IMR-90 (cell line): ENCODE data around the gene SH3TC1. TPM values are rescaled to one million over a fixed set of nuclear protein-coding genes. Genes with fewer than 3 reads are reported as not detected.

Source experiments
- ATAC-seq: fragments of 200-7000 bp; cut with Tn5 transposase; 2 replicates; pipeline ENCODE4 v1.9.1; 2020; ENCODE audit warnings: low read depth, mild to moderate bottlenecking, moderate library complexity
- BruUV-seq: library from RNA; stranded (reverse); fragments of 400-500 nt; replicated peaks from 2 replicates; lab custom pipeline; 2021; lab: Mats Ljungman, UMichigan
- CTCF ChIA-PET: fragments of 300-600 bp; formaldehyde crosslinking; extraction: SDS; loops from one replicate; lab custom pipeline; 2021; ENCODE audit warnings: antibody characterized with exemption; lab: Yijun Ruan, JAX
- POLR2A ChIA-PET: fragments of 300-600 bp; sonication (Branson Sonifier 250); formaldehyde crosslinking; loops from one replicate; lab custom pipeline; 2022; ENCODE audit warnings: antibody characterized with exemption; ENCODE audit not compliant: unreplicated experiment; lab: Charles Lee
- DNase-seq: peaks from one replicate; pipeline ENCODE4 v3.0.0; 2013
- H2AFZ ChIP-seq: replicated peaks from 2 replicates; pipeline ENCODE3; 2013; ENCODE audit warnings: low read length, mild to moderate bottlenecking; ENCODE audit not compliant: poor library complexity
- H2AK5ac ChIP-seq: 2 replicates; pipeline ENCODE4 v1.6.1; 2013; ENCODE audit warnings: low read depth, low read length, inconsistent platforms
- H2AK9ac ChIP-seq: replicated peaks from 2 replicates; pipeline ENCODE3; 2013; ENCODE audit warnings: mild to moderate bottlenecking, low read depth, low read length, moderate library complexity; ENCODE audit not compliant: poor library complexity
- H2BK120ac ChIP-seq: 2 replicates; pipeline ENCODE4 v1.6.1; 2013; ENCODE audit warnings: low read depth, low read length, inconsistent platforms
- H2BK15ac ChIP-seq: 3 replicates; pipeline ENCODE4 v1.6.1; 2013; ENCODE audit warnings: low read depth, low read length, inconsistent platforms
- H2BK20ac ChIP-seq: 2 replicates; pipeline ENCODE4 v1.6.1; 2013; ENCODE audit warnings: low read depth, mild to moderate bottlenecking, inconsistent platforms, low read length, moderate library complexity
- H2BK5ac ChIP-seq: 2 replicates; pipeline ENCODE4 v1.6.1; 2013; ENCODE audit warnings: mild to moderate bottlenecking, low read depth, low read length, inconsistent platforms; ENCODE audit not compliant: poor library complexity, severe bottlenecking
- H3K14ac ChIP-seq: replicated peaks from 2 replicates; pipeline ENCODE4 v1.6.1; 2013; ENCODE audit warnings: low read depth, low read length, inconsistent platforms
- H3K18ac ChIP-seq: 2 replicates; pipeline ENCODE4 v1.6.1; 2013; ENCODE audit warnings: low read depth, low read length, control low read depth
- H3K23ac ChIP-seq: 2 replicates; pipeline ENCODE4 v1.6.1; 2013; ENCODE audit warnings: low read depth, low read length, inconsistent platforms
- H3K27ac ChIP-seq: 2 replicates; pipeline ENCODE4 v1.5.1; 2013; ENCODE audit warnings: mild to moderate bottlenecking, control low read depth, low read length; ENCODE audit not compliant: insufficient read depth
- H3K27me3 ChIP-seq: 2 replicates; pipeline ENCODE4 v1.6.1; 2013; ENCODE audit warnings: low read length; ENCODE audit not compliant: control insufficient read depth, insufficient read depth
- H3K36me3 ChIP-seq: 2 replicates; pipeline ENCODE4 v1.6.1; 2013; ENCODE audit warnings: low read length, mixed read lengths; ENCODE audit not compliant: control insufficient read depth, insufficient read depth
- H3K4ac ChIP-seq: 2 replicates; pipeline ENCODE4 v1.6.1; 2013; ENCODE audit warnings: low read depth, low read length, inconsistent platforms
- H3K4me1 ChIP-seq: 2 replicates; pipeline ENCODE4 v1.6.1; 2013; ENCODE audit warnings: low read length, mixed read lengths; ENCODE audit not compliant: control insufficient read depth, insufficient read depth
- H3K4me2 ChIP-seq: 2 replicates; pipeline ENCODE4 v1.6.1; 2013; ENCODE audit warnings: low read depth, mild to moderate bottlenecking, control low read depth, low read length, moderate library complexity
- H3K4me3 ChIP-seq: 2 replicates; pipeline ENCODE4 v1.5.1; 2013; ENCODE audit warnings: low read depth, mild to moderate bottlenecking, control low read depth, low read length, moderate library complexity; ENCODE audit not compliant: insufficient read depth
- H3K56ac ChIP-seq: 2 replicates; pipeline ENCODE4 v1.6.1; 2013; ENCODE audit warnings: low read length, inconsistent platforms; ENCODE audit not compliant: insufficient read depth; ENCODE audit errors: extremely low read depth
- H3K79me1 ChIP-seq, 2 experiments: 2 replicates each; pipeline ENCODE4 v1.6.1; 2013; ENCODE audit warnings: low read length in 2 of 2, inconsistent platforms in 1 of 2, low read depth in 1 of 2
- H3K9ac ChIP-seq: 2 replicates; pipeline ENCODE4 v1.6.1; 2013; ENCODE audit warnings: low read depth, low read length, control low read depth
- H3K9me1 ChIP-seq: 2 replicates; pipeline ENCODE4 v1.6.1; 2013; ENCODE audit warnings: low read length, inconsistent platforms; ENCODE audit not compliant: insufficient read depth
- H3K9me3 ChIP-seq: 2 replicates; pipeline ENCODE4 v1.6.1; 2013; ENCODE audit warnings: low read length; ENCODE audit not compliant: control insufficient read depth, insufficient read depth
- H4K20me1 ChIP-seq: 2 replicates; pipeline ENCODE4 v1.6.1; 2013; ENCODE audit warnings: low read length, inconsistent platforms; ENCODE audit not compliant: insufficient read depth
- H4K5ac ChIP-seq: 2 replicates; pipeline ENCODE4 v1.6.1; 2013; ENCODE audit warnings: mild to moderate bottlenecking, low read depth, low read length, control low read depth
- H4K8ac ChIP-seq, 2 experiments: 2 replicates each; pipeline ENCODE4 v1.6.1; 2013; ENCODE audit warnings: low read depth in 2 of 2, low read length in 2 of 2, control low read depth in 1 of 2, inconsistent platforms in 1 of 2
- H4K91ac ChIP-seq: 2 replicates; pipeline ENCODE4 v1.6.1; 2013; ENCODE audit warnings: low read depth, low read length, inconsistent platforms; ENCODE audit not compliant: insufficient read depth
- BHLHE40 ChIP-seq: fragments of 150-350 bp; IDR thresholded peaks from 2 replicates; pipeline ENCODE4 v1.6.1; 2016; ENCODE audit warnings: mild to moderate bottlenecking, low read depth, low read length
- CEBPB ChIP-seq: IDR thresholded peaks from 2 replicates; pipeline ENCODE4 v1.6.1; 2012; ENCODE audit warnings: low read depth, low read length, improper control_type of control experiment
- CHD1 ChIP-seq: IDR thresholded peaks from 2 replicates; pipeline ENCODE4 v1.6.1; 2012; ENCODE audit warnings: low read depth, low read length, improper control_type of control experiment
- CTCF ChIP-seq: conservative IDR thresholded peaks from 2 replicates; pipeline ENCODE4 v1.5.1; 2012; ENCODE audit warnings: mild to moderate bottlenecking, low read depth, low read length, improper control_type of control experiment
- ELK1 ChIP-seq: fragments of 150-350 bp; IDR thresholded peaks from 2 replicates; pipeline ENCODE4 v1.6.1; 2016; ENCODE audit warnings: low read depth, mild to moderate bottlenecking, low read length, moderate library complexity, borderline replicate concordance
- FOS ChIP-seq: fragments of 150-350 bp; IDR thresholded peaks from 2 replicates; pipeline ENCODE4 v1.6.1; 2016; ENCODE audit warnings: low read depth, low read length
- MAZ ChIP-seq: IDR thresholded peaks from 2 replicates; pipeline ENCODE4 v1.6.1; 2012; ENCODE audit warnings: low read depth, mild to moderate bottlenecking, low read length, improper control_type of control experiment, moderate library complexity, borderline replicate concordance
- MXI1 ChIP-seq: IDR thresholded peaks from 2 replicates; pipeline ENCODE4 v1.6.1; 2012; ENCODE audit warnings: low read depth, mild to moderate bottlenecking, low read length, moderate library complexity, borderline replicate concordance
- NFE2L2 ChIP-seq: fragments of 150-350 bp; IDR thresholded peaks from 2 replicates; pipeline ENCODE4 v1.6.1; 2016; ENCODE audit warnings: low read depth, mild to moderate bottlenecking, low read length
- POLR2A ChIP-seq: IDR thresholded peaks from 2 replicates; pipeline ENCODE4 v1.6.1; 2012; ENCODE audit warnings: mild to moderate bottlenecking, low read depth, low read length
- RCOR1 ChIP-seq: IDR thresholded peaks from 2 replicates; pipeline ENCODE4 v1.6.1; 2012; ENCODE audit warnings: mild to moderate bottlenecking, low read length, improper control_type of control experiment; ENCODE audit not compliant: insufficient replicate concordance
- RFX5 ChIP-seq: IDR thresholded peaks from 2 replicates; pipeline ENCODE4 v1.8.0; 2012; ENCODE audit warnings: low read depth, mild to moderate bottlenecking, low read length, moderate library complexity
- SMC3 ChIP-seq: fragments of 150-350 bp; IDR thresholded peaks from 2 replicates; pipeline ENCODE4 v1.6.1; 2016; ENCODE audit warnings: low read depth, mild to moderate bottlenecking, antibody characterized with exemption, low read length, moderate library complexity
- USF2 ChIP-seq: fragments of 150-350 bp; IDR thresholded peaks from 2 replicates; pipeline ENCODE4 v1.6.1; 2017; ENCODE audit warnings: mild to moderate bottlenecking, antibody characterized with exemption, low read length, low read depth
- WGBS, 2 experiments: methylation state at CpG; one replicate each; pipeline versions ENCODE4 v1.1.5 to v1.1.7; 2013; ENCODE audit warnings: missing lambda C conversion rate in 2 of 2; ENCODE audit not compliant: insufficient read length in 1 of 2; ENCODE audit errors: extremely low coverage in 2 of 2; 5-methylcytosine and 5-hydroxymethylcytosine counted together
- dilution Hi-C: fragments of 300-500 bp; cut with HindIII; formaldehyde crosslinking; loops from one replicate; pipeline ENCODE4 v1.14.3; 2018; ENCODE audit warnings: low sequenced_read_pairs; ENCODE audit not compliant: unreplicated experiment
- in situ Hi-C: fragments of 300-500 bp; cut with MboI; formaldehyde crosslinking; loops from 3 replicates; pipeline ENCODE4 v1.14.3; 2019; ENCODE audit warnings: low sequenced_read_pairs, inconsistent platforms, mixed read lengths
- intact Hi-C: fragments of 100-400 bp; cut with micrococcal nuclease; formaldehyde crosslinking; loops from 2 replicates; pipeline ENCODE4 v1.10.0; 2022
- polyA plus RNA-seq, 3 experiments: library from polyadenylated mRNA; depleted of rRNA; stranded (reverse); fragments of >200 nt; gene quantifications; 2 replicates each; pipeline ENCODE4 v1.2.3, GENCODE V29; 2012; ENCODE audit warnings: low replicate concordance in 1 of 3
- total RNA-seq: library from RNA; depleted of rRNA; stranded (reverse); fragments of >200 nt; gene quantifications from 2 replicates; pipeline ENCODE4 v1.2.3, GENCODE V29; 2012

Gene SH3TC1
- total and polyA plus RNA-seq, 2 of the 4 experiments (the other 2 are of a cell fraction): 1.6 to 2.2 TPM

- H2AK5ac ChIP-seq: no peak overlapping the region
- no peak overlapping the region for H3K56ac ChIP-seq
- in situ Hi-C loops (loop anchor here (5.0 kb wide), 1 partner anchor 158 kb away; no protein-coding TSS in a partner anchor), dilution Hi-C loops (no loop called here), intact Hi-C loops (no loop called here)
- CTCF ChIA-PET: interaction anchor here (2.5 kb wide), 1 partner anchor 158 kb away, joined by 18 read pairs; no protein-coding TSS in a partner anchor
- no peak overlapping the region for H3K4me2 ChIP-seq
- H3K27ac ChIP-seq: no peak overlapping the region
- no peak overlapping the region for H2AFZ ChIP-seq
- WGBS, 2 experiments: 100% methylated on average over 2 of the region's 18 CpGs; no CpG with 5 or more reads in 1 of the 2 experiments
- no peak overlapping the region for H2BK5ac ChIP-seq
- no peak overlapping the region for H2BK120ac ChIP-seq
- H2AK9ac ChIP-seq: no peak overlapping the region
- no peak overlapping the region for H4K5ac ChIP-seq
- no peak overlapping the region for H3K4ac ChIP-seq
- H3K79me1 ChIP-seq: no peaks in the 10 kb centered on the region
- no peak overlapping the region for H2BK15ac ChIP-seq
- H3K27me3 ChIP-seq: no peaks in the 10 kb centered on the region; the same call in 1 of the 2 replicates
- H4K91ac ChIP-seq: no peak overlapping the region
- no peaks in the 10 kb centered on the region; the same call in 1 of the 2 replicates for H3K9me3 ChIP-seq
- H3K9me1 ChIP-seq: no peaks in the 10 kb centered on the region
- no peak overlapping the region for H2BK20ac ChIP-seq
- no peak overlapping the region for H3K18ac ChIP-seq
- peaks cover 9% of the 10 kb centered on the region for H3K4me1 ChIP-seq
- H3K23ac ChIP-seq: no peak overlapping the region
- no peak overlapping the region for H4K8ac ChIP-seq
- POLR2A ChIA-PET: no interaction called here
- no peaks in the 10 kb centered on the region; the same call in 1 of the 2 replicates for H4K20me1 ChIP-seq
- no TSS peak for BruUV-seq
- ATAC-seq (no peak), DNase-seq (no peak)
- no peak overlapping the region for H3K4me3 ChIP-seq
- H3K36me3 ChIP-seq: no peaks in the 10 kb centered on the region
- no peak overlapping the region for H3K14ac ChIP-seq
- H3K9ac ChIP-seq: no peak overlapping the region
- no peak for TF ChIP-seq MAZ
- no peak for TF ChIP-seq ELK1
- no peak for TF ChIP-seq FOS
- no peak for TF ChIP-seq SMC3
- TF ChIP-seq CHD1: no peak
- TF ChIP-seq USF2: no peak
- no peak for TF ChIP-seq BHLHE40
- TF ChIP-seq CTCF: no peak
- no peak for TF ChIP-seq RCOR1
- TF ChIP-seq POLR2A: no peak
- no peak for TF ChIP-seq NFE2L2
- TF ChIP-seq CEBPB: no peak
- no peak for TF ChIP-seq MXI1
- TF ChIP-seq RFX5: no peak
Observed at GRCh38 chr4:8244001-8244757, 45.1 kb downstream of the SH3TC1 start.
